RWPE1 (cell line): Measurements from ENCODE around the gene SERPINI2.

Experiments
- CTCF ChIA-PET: fragments of 350-600 bp; sonication (Branson Sonifier 250); formaldehyde crosslinking; extraction: SDS; loops from one replicate; lab custom pipeline; 2021; lab: Yijun Ruan, JAX
- POLR2A ChIA-PET: fragments of 400-600 bp; formaldehyde crosslinking; extraction: SDS; loops from one replicate; lab custom pipeline; 2020; ENCODE audit warnings: antibody characterized with exemption; ENCODE audit not compliant: low non-redundant PET; lab: Yijun Ruan, JAX
- DNase-seq: peaks from one replicate; pipeline ENCODE4 v3.0.0; 2012; ENCODE audit warnings: low spot score
- H3K27ac ChIP-seq: fragments of 450-650 bp; 2 replicates; pipeline ENCODE4 v1.5.1; 2017
- CTCF ChIP-seq: fragments of 450-650 bp; conservative IDR thresholded peaks from 2 replicates; pipeline ENCODE4 v1.5.1; 2017; ENCODE audit warnings: low read depth, mild to moderate bottlenecking

SERPINI2 gene

GRCh38 chr3:167396075-167396474 is 77.8 kb downstream of the SERPINI2 start:
- TF ChIP-seq CTCF = no peak
- H3K27ac ChIP-seq = no peak overlapping the region
- ChIA-PET CTCF (no interaction called here), POLR2A (no interaction called here)
- no peak for DNase-seq

GRCh38 chr3:167394003-167394402 is 79.8 kb downstream of the SERPINI2 start:
- H3K27ac ChIP-seq = no peak overlapping the region
- no peak for DNase-seq
- ChIA-PET POLR2A (no interaction called here), CTCF (interaction anchor here (0.6 kb wide), 1 partner anchor 29 kb away, joined by 3 read pairs; no protein-coding TSS in a partner anchor)
- no peak for TF ChIP-seq CTCF
